DOHH2 (cell line): ENCODE data around the gene IL1RAPL1.

Experiments used
- H3F3A ChIP-seq: fragments of 200-600 bp; sonication (generic), shearing (Covaris generic); 2 replicates; pipeline ENCODE4 v1.6.0; 2016; ENCODE audit warnings: antibody characterized with exemption, mild to moderate bottlenecking; ENCODE audit not compliant: control insufficient read depth, insufficient read depth
- H3K27ac ChIP-seq: fragments of 200-600 bp; sonication (generic); 2 replicates; pipeline ENCODE4 v1.5.1; 2014; ENCODE audit warnings: low read depth, mild to moderate bottlenecking, low read length, moderate library complexity
- H3K27me3 ChIP-seq: fragments of 200-600 bp; sonication (generic); 2 replicates; pipeline ENCODE4 v1.6.1; 2014; ENCODE audit warnings: mild to moderate bottlenecking, low read length, mixed read lengths; ENCODE audit not compliant: control insufficient read depth
- H3K36me3 ChIP-seq: fragments of 200-600 bp; sonication (generic); 2 replicates; pipeline ENCODE4 v1.6.1; 2014; ENCODE audit warnings: mild to moderate bottlenecking, low read length, moderate library complexity, mixed read lengths; ENCODE audit not compliant: control insufficient read depth
- H3K4me1 ChIP-seq: fragments of 200-600 bp; sonication (generic); 2 replicates; pipeline ENCODE4 v1.6.1; 2014; ENCODE audit warnings: mild to moderate bottlenecking, low read length, mixed read lengths; ENCODE audit not compliant: control insufficient read depth
- H3K4me2 ChIP-seq: fragments of 200-600 bp; sonication (generic); 2 replicates; pipeline ENCODE4 v1.6.0; 2014; ENCODE audit warnings: mild to moderate bottlenecking, low read length, moderate library complexity
- H3K4me3 ChIP-seq: fragments of 200-600 bp; sonication (generic); 2 replicates; pipeline ENCODE4 v1.5.1; 2014; ENCODE audit warnings: mild to moderate bottlenecking, low read length, mixed read lengths
- H3K79me2 ChIP-seq: fragments of 200-600 bp; sonication (generic); 2 replicates; pipeline ENCODE4 v1.6.1; 2014; ENCODE audit warnings: mild to moderate bottlenecking, low read length, mixed read lengths; ENCODE audit not compliant: control insufficient read depth
- H3K9me2 ChIP-seq: fragments of 200-600 bp; sonication (generic); replicated peaks from 2 replicates; pipeline ENCODE4 v1.6.1; 2014; ENCODE audit warnings: mild to moderate bottlenecking, low read length, mixed read lengths; ENCODE audit not compliant: control insufficient read depth
- H3K9me3 ChIP-seq: fragments of 200-600 bp; sonication (generic); 2 replicates; pipeline ENCODE4 v1.6.1; 2014; ENCODE audit warnings: antibody characterized with exemption, low read length, mixed read lengths; ENCODE audit not compliant: control insufficient read depth, insufficient read depth
- H4K20me1 ChIP-seq: fragments of 200-600 bp; sonication (generic); 2 replicates; pipeline ENCODE4 v1.6.0; 2014; ENCODE audit warnings: low read depth, mild to moderate bottlenecking, antibody characterized with exemption, low read length, moderate library complexity; ENCODE audit not compliant: control insufficient read depth, insufficient read depth
- CTCF ChIP-seq: fragments of 200-600 bp; sonication (generic); IDR thresholded peaks from one replicate; pipeline ENCODE4 v1.5.1; 2014; ENCODE audit warnings: antibody characterized with exemption, mild to moderate bottlenecking, low read depth, low read length; ENCODE audit not compliant: poor library complexity, severe bottlenecking
- EZH2phosphoT487 ChIP-seq: fragments of 200-600 bp; sonication (generic); IDR thresholded peaks from 2 replicates; pipeline ENCODE4 v1.6.1; 2017; ENCODE audit warnings: borderline replicate concordance, mild to moderate bottlenecking, antibody characterized with exemption, low read length, moderate library complexity, mixed read lengths

IL1RAPL1 gene

GRCh38 chrX:29555465-29556091 lies 968.3 kb downstream of the IL1RAPL1 start:
- no peak overlapping the region for H3K4me2 ChIP-seq

GRCh38 chrX:29560065-29560464 lies 972.8 kb downstream of the IL1RAPL1 start:
- Histone ChIP-seq H3F3A (no peaks in the 10 kb centered on the region), H4K20me1 (no peaks in the 10 kb centered on the region), H3K9me2 (no peaks in the 10 kb centered on the region), H3K36me3 (no peaks in the 10 kb centered on the region), H3K9me3 (no peaks in the 10 kb centered on the region), H3K27ac (no peak overlapping the region), H3K79me2 (no peaks in the 10 kb centered on the region), H3K4me3 (no peak overlapping the region), H3K4me1 (no peaks in the 10 kb centered on the region), H3K27me3 (no peaks in the 10 kb centered on the region), H3K4me2 (no peak overlapping the region)
- no peak for TF ChIP-seq CTCF
- no peak for TF ChIP-seq EZH2phosphoT487

More at GRCh38 chrX:29555465-29556091, 968.3 kb downstream of the IL1RAPL1 start:
- H3K4me3 ChIP-seq = no peak overlapping the region
- no peak overlapping the region for H3K27ac ChIP-seq
- H3K27me3 ChIP-seq = no peaks in the 10 kb centered on the region
- no peaks in the 10 kb centered on the region for H3K9me2 ChIP-seq
- H3K79me2 ChIP-seq = no peaks in the 10 kb centered on the region
- no peaks in the 10 kb centered on the region for H3F3A ChIP-seq
- H4K20me1 ChIP-seq = no peaks in the 10 kb centered on the region
- no peaks in the 10 kb centered on the region for H3K4me1 ChIP-seq
- no peaks in the 10 kb centered on the region for H3K9me3 ChIP-seq
- TF ChIP-seq CTCF = no peak
- no peak for TF ChIP-seq EZH2phosphoT487
- no peaks in the 10 kb centered on the region for H3K36me3 ChIP-seq

GRCh38 chrX:29561417-29561816 lies 974.2 kb downstream of the IL1RAPL1 start:
- Histone ChIP-seq H3K79me2 (no peaks in the 10 kb centered on the region), H3K27me3 (no peaks in the 10 kb centered on the region), H3K9me3 (no peaks in the 10 kb centered on the region), H3K4me3 (no peak overlapping the region), H4K20me1 (no peaks in the 10 kb centered on the region), H3K27ac (no peak overlapping the region), H3F3A (no peaks in the 10 kb centered on the region), H3K9me2 (no peaks in the 10 kb centered on the region), H3K4me1 (no peaks in the 10 kb centered on the region), H3K4me2 (no peak overlapping the region), H3K36me3 (no peaks in the 10 kb centered on the region)
- TF ChIP-seq CTCF (no peak), EZH2phosphoT487 (no peak)

- H3K27me3 ChIP-seq = no peaks in the 10 kb centered on the region
- no peak overlapping the region for H3K4me3 ChIP-seq
- no peaks in the 10 kb centered on the region for H3K4me1 ChIP-seq
- H3K27ac ChIP-seq = no peak overlapping the region
- no peaks in the 10 kb centered on the region for H3F3A ChIP-seq
- H3K4me2 ChIP-seq = no peak overlapping the region
- H4K20me1 ChIP-seq = no peaks in the 10 kb centered on the region
- no peaks in the 10 kb centered on the region for H3K9me2 ChIP-seq
- H3K79me2 ChIP-seq = no peaks in the 10 kb centered on the region
- TF ChIP-seq CTCF = no peak
- H3K36me3 ChIP-seq = no peaks in the 10 kb centered on the region
- no peaks in the 10 kb centered on the region for H3K9me3 ChIP-seq
These were observed 993.3 kb downstream of the IL1RAPL1 start for GRCh38 chrX:29580560-29580959.
